B cell (primary cell): ENCODE data around the gene AUTS2. TPM values are rescaled to one million over a fixed set of nuclear protein-coding genes. Genes with fewer than 3 reads are reported as not detected.

Experiments used
- ATAC-seq: fragments of 200-7000 bp; cut with Tn5 transposase; one replicate; pipeline ENCODE4 v1.10.0; 2021; ENCODE audit warnings: low read depth, mild to moderate bottlenecking, moderate number of reproducible peaks, moderate library complexity
- CTCF ChIA-PET: fragments of 350-600 bp; sonication (Branson Sonifier 250); formaldehyde crosslinking; loops from one replicate; lab custom pipeline; 2021; ENCODE audit warnings: antibody characterized with exemption, inconsistent platforms; lab: Charles Lee
- POLR2A ChIA-PET: fragments of 350-600 bp; sonication (Branson Sonifier 250); formaldehyde crosslinking; loops from one replicate; lab custom pipeline; 2021; ENCODE audit warnings: antibody characterized with exemption; lab: Charles Lee
- DNase-seq: peaks from one replicate; pipeline ENCODE4 v3.0.0; 2013
- H2AFZ ChIP-seq: 2 replicates; pipeline ENCODE4 v1.6.1; 2012; ENCODE audit warnings: mild to moderate bottlenecking, low read depth, low read length; ENCODE audit not compliant: insufficient read depth, poor library complexity, severe bottlenecking
- H3K27ac ChIP-seq, 2 donors: 1 replicate in 1 of 2; 2 replicates in 1 of 2; pipeline ENCODE4 v1.5.1; 2012 to 2013; ENCODE audit warnings: low read length in 2 of 2, mild to moderate bottlenecking in 2 of 2, moderate library complexity in 1 of 2
- H3K27me3 ChIP-seq, 4 experiments: fragments of 200-600 bp in 1 of 4; sonication (generic) in 1 of 4; replicated peaks in 1 of 4; 1 replicate in 2 of 4; 2 replicates in 2 of 4; pipeline versions ENCODE4 v1.6.1 to v1.7.0; 2013 to 2016; ENCODE audit warnings: low read length in 3 of 4, mild to moderate bottlenecking in 2 of 4, mixed read lengths in 1 of 4, moderate library complexity in 1 of 4; ENCODE audit not compliant: insufficient read depth in 4 of 4, control insufficient read depth in 3 of 4; ENCODE audit errors: control extremely low read depth in 1 of 4
- H3K36me3 ChIP-seq, 2 experiments: replicated peaks in 1 of 2; 1 replicate in 1 of 2; 2 replicates in 1 of 2; pipeline versions ENCODE4 v1.6.1 to v1.7.1; 2013; ENCODE audit warnings: low read length in 1 of 2; ENCODE audit not compliant: insufficient read depth in 2 of 2, control insufficient read depth in 1 of 2; ENCODE audit errors: control extremely low read depth in 1 of 2, extremely low read depth in 1 of 2
- H3K4me1 ChIP-seq, 2 donors: fragments of 200-600 bp in 1 of 2; sonication (generic) in 1 of 2; 1 replicate in 1 of 2; 2 replicates in 1 of 2; pipeline versions ENCODE4 v1.5.1 to v1.6.1; 2013 to 2017; ENCODE audit warnings: low read length in 2 of 2; ENCODE audit not compliant: control insufficient read depth in 2 of 2, insufficient read depth in 2 of 2
- H3K4me2 ChIP-seq: replicated peaks from 2 replicates; pipeline ENCODE3; 2012; ENCODE audit warnings: mild to moderate bottlenecking, low read depth, low read length; ENCODE audit not compliant: poor library complexity, severe bottlenecking
- H3K4me3 ChIP-seq, 5 experiments: fragments of 200-600 bp in 1 of 5; sonication (generic) in 1 of 5; 1 replicate in 3 of 5; 2 replicates in 2 of 5; pipeline versions ENCODE4 v1.5.1 to v1.7.0; 2011 to 2016; ENCODE audit warnings: low read length in 4 of 5, mild to moderate bottlenecking in 4 of 5, low read depth in 2 of 5, control low read depth in 1 of 5, moderate library complexity in 1 of 5; ENCODE audit not compliant: insufficient read depth in 1 of 5; ENCODE audit errors: control extremely low read depth in 1 of 5, extremely low read depth in 1 of 5
- H3K79me2 ChIP-seq: fragments of 200-600 bp; sonication (generic); one replicate; pipeline ENCODE4 v1.6.0; 2016; ENCODE audit warnings: low read length; ENCODE audit not compliant: control insufficient read depth, insufficient read depth
- H3K9ac ChIP-seq: fragments of 200-600 bp; sonication (generic); 2 replicates; pipeline ENCODE4 v1.6.1; 2017; ENCODE audit warnings: mild to moderate bottlenecking, low read length, moderate library complexity
- H3K9me3 ChIP-seq, 3 donors: one replicate each; pipeline versions ENCODE4 v1.6.1 to v1.7.1; 2013; ENCODE audit warnings: low read length in 2 of 3; ENCODE audit not compliant: control insufficient read depth in 2 of 3, insufficient read depth in 1 of 3; ENCODE audit errors: control extremely low read depth in 1 of 3
- H4K20me1 ChIP-seq: 2 replicates; pipeline ENCODE4 v1.6.0; 2012; ENCODE audit warnings: mild to moderate bottlenecking, low read length; ENCODE audit not compliant: insufficient read depth, control insufficient read depth, poor library complexity, severe bottlenecking
- H3K27ac Mint-ChIP-seq: one replicate; pipeline ENCODE4 v1.8.0; 2021; ENCODE audit warnings: mixed read lengths
- H3K27me3 Mint-ChIP-seq: one replicate; pipeline ENCODE4 v1.8.0; 2021; ENCODE audit warnings: mixed read lengths
- H3K4me1 Mint-ChIP-seq: one replicate; pipeline ENCODE4 v1.8.0; 2021; ENCODE audit warnings: mixed read lengths
- H3K4me3 Mint-ChIP-seq: one replicate; pipeline ENCODE4 v1.8.0; 2021; ENCODE audit warnings: mixed read lengths
- H3K9me3 Mint-ChIP-seq: one replicate; pipeline ENCODE4 v1.8.0; 2022; ENCODE audit warnings: mixed read lengths; ENCODE audit not compliant: insufficient read depth
- EZH2 ChIP-seq: IDR thresholded peaks from 2 replicates; pipeline ENCODE4 v1.6.1; 2012; ENCODE audit warnings: borderline replicate concordance, low read depth, mild to moderate bottlenecking, moderate library complexity, low read length; ENCODE audit not compliant: insufficient read depth, poor library complexity, severe bottlenecking
- WGBS: methylation state at CpG from one replicate; pipeline ENCODE4 v1.1.5; 2013; ENCODE audit warnings: missing lambda C conversion rate; ENCODE audit not compliant: insufficient coverage; 5-methylcytosine and 5-hydroxymethylcytosine counted together
- intact Hi-C: fragments of 100-400 bp; cut with micrococcal nuclease; formaldehyde crosslinking; loops from one replicate; pipeline ENCODE4 v1.10.0; 2022
- polyA plus RNA-seq: library from polyadenylated mRNA; depleted of rRNA; stranded (reverse); fragments of >200 nt; gene quantifications from 2 replicates; pipeline ENCODE4 v1.2.3, GENCODE V29; 2012
- total RNA-seq, 2 donors: library from RNA; stranded (reverse); fragments of 120-200 nt in 1 of 2; gene quantifications; 1 replicate in 1 of 2; 2 replicates in 1 of 2; pipeline versions ENCODE4 v1.2.3 to v1.2.4, GENCODE V29; 2013 to 2022
- TF ChIP-seq, protein P1 (sequence below): fragments of 200-600 bp; IDR thresholded peaks from one replicate; pipeline ENCODE4 v1.8.0; 2022; ENCODE audit warnings: antibody characterized with exemption, mild to moderate bottlenecking

AUTS2 gene
- total and polyA plus RNA-seq, 2 donors (not counting 1 experiment from before 2014, with no cell fraction given) = 22.3 to 35.0 TPM

DNA sequence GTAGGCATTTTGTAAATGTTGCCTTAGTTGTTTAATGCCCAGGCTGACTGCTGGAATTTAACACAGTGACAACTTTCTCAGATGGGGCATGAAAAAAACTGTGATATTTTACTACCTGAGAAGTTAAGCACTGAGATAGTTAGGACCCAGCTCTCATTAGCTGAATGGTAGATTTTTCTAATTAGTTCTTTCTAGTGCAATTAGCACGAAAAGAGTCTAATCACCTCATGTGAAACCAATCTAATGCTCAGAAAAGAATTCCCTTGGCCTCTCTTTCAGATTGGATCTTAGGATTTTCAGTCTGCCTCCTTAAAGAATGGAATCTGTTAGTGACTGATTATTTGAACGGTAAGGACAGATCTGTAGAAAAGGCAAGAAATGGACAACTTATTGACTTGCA is 743.2 kb downstream of the AUTS2 start:
- DNase-seq (no peak), ATAC-seq (no peak)
- WGBS = 100% methylated on average over 1 of the region's 2 CpGs
- H4K20me1 ChIP-seq = no peaks in the 10 kb centered on the region
- H3K4me3 ChIP-seq = no peak overlapping the region
- no peak overlapping the region for H3K9ac ChIP-seq
- H3K4me2 ChIP-seq = no peak overlapping the region
- Mint-ChIP-seq H3K27me3 (no peaks in the 10 kb centered on the region), H3K4me1 (no peaks in the 10 kb centered on the region), H3K9me3 (no peaks in the 10 kb centered on the region), H3K4me3 (no peak overlapping the region), H3K27ac (no peak overlapping the region)
- no peaks in the 10 kb centered on the region for H3K4me1 ChIP-seq
- no peaks in the 10 kb centered on the region for H3K9me3 ChIP-seq
- no peak overlapping the region for H3K27ac ChIP-seq
- intact Hi-C loops = no loop called here
- no peaks in the 10 kb centered on the region for H3K36me3 ChIP-seq
- H3K79me2 ChIP-seq = no peaks in the 10 kb centered on the region
- CTCF ChIA-PET = no interaction called here
- no peaks in the 10 kb centered on the region for H3K27me3 ChIP-seq
- H2AFZ ChIP-seq = no peak overlapping the region
- no peak for TF ChIP-seq EZH2
- TF ChIP-seq, protein P1, sequence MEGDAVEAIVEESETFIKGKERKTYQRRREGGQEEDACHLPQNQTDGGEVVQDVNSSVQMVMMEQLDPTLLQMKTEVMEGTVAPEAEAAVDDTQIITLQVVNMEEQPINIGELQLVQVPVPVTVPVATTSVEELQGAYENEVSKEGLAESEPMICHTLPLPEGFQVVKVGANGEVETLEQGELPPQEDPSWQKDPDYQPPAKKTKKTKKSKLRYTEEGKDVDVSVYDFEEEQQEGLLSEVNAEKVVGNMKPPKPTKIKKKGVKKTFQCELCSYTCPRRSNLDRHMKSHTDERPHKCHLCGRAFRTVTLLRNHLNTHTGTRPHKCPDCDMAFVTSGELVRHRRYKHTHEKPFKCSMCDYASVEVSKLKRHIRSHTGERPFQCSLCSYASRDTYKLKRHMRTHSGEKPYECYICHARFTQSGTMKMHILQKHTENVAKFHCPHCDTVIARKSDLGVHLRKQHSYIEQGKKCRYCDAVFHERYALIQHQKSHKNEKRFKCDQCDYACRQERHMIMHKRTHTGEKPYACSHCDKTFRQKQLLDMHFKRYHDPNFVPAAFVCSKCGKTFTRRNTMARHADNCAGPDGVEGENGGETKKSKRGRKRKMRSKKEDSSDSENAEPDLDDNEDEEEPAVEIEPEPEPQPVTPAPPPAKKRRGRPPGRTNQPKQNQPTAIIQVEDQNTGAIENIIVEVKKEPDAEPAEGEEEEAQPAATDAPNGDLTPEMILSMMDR = no peak
- POLR2A ChIA-PET = no interaction called here

DNA sequence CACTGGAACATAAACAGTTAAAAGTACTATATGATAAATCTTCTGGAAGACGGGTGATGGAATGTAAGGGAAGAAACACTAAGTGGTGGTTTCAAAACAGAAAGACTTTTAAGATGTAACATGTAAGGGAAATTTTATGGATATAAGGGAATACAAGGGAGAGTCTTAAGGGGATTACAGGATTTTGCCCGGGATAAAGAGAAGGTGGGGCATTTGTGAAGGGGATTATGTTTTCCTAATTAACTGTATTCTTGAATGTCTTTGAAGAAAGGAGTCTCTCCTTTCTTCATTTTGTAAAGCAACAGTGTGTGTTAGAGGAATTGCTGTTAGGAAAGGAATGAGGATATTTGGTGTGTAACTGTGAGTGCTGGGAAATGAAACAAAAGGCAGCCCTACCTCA is 745.2 kb downstream of the AUTS2 start:
- TF ChIP-seq, protein P1 = no peak
- no peak for TF ChIP-seq EZH2
- Histone ChIP-seq H3K79me2 (no peaks in the 10 kb centered on the region), H3K4me3 (no peak overlapping the region), H3K27me3 (no peaks in the 10 kb centered on the region), H2AFZ (no peak overlapping the region), H3K27ac (no peak overlapping the region), H3K9ac (no peak overlapping the region), H3K9me3 (no peaks in the 10 kb centered on the region), H3K36me3 (no peaks in the 10 kb centered on the region), H3K4me1 (peaks cover 10 to 12% of the 10 kb centered on the region in 2 donors), H3K4me2 (no peak overlapping the region), H4K20me1 (no peaks in the 10 kb centered on the region)
- 100% methylated on average over 1 of the region's 2 CpGs for WGBS
- CTCF ChIA-PET = no interaction called here
- H3K27me3 Mint-ChIP-seq = no peaks in the 10 kb centered on the region
- no peak overlapping the region for H3K4me3 Mint-ChIP-seq
- no peak for DNase-seq
- H3K27ac Mint-ChIP-seq = no peak overlapping the region
- H3K4me1 Mint-ChIP-seq = peaks cover 13% of the 10 kb centered on the region
- ATAC-seq = no peak
- POLR2A ChIA-PET = no interaction called here
- no peaks in the 10 kb centered on the region for H3K9me3 Mint-ChIP-seq
- intact Hi-C loops = no loop called here
